Skeletal muscle tissue (tissue), 4 donors: ENCODE data around the gene SWT1. TPM values are rescaled to one million over a fixed set of nuclear protein-coding genes. Genes with fewer than 3 reads are reported as not detected.
"Not testable (repeated sequence)": the region's sequence is repeated elsewhere in the genome, so short reads cannot be mapped to it uniquely, and the experiment has no call there.

Experiments used
- H3K27ac ChIP-seq: one replicate; pipeline ENCODE4 v1.7.0; 2013; ENCODE audit warnings: mild to moderate bottlenecking, low read depth, low read length, inconsistent platforms
- H3K27me3 ChIP-seq, 3 donors: one replicate each; pipeline ENCODE4 v1.7.0; 2013; ENCODE audit warnings: low read length in 3 of 3; ENCODE audit not compliant: control insufficient read depth in 3 of 3, insufficient read depth in 3 of 3
- H3K36me3 ChIP-seq, 3 donors: one replicate each; pipeline ENCODE4 v1.7.0; 2013; ENCODE audit warnings: low read length in 3 of 3; ENCODE audit not compliant: control insufficient read depth in 3 of 3, insufficient read depth in 3 of 3
- H3K4me1 ChIP-seq, 3 donors: one replicate each; pipeline ENCODE4 v1.7.0; 2013; ENCODE audit warnings: low read length in 3 of 3, mild to moderate bottlenecking in 3 of 3; ENCODE audit not compliant: control insufficient read depth in 3 of 3, insufficient read depth in 3 of 3
- H3K4me3 ChIP-seq, 3 donors: one replicate each; pipeline ENCODE4 v1.7.0; 2013; ENCODE audit warnings: low read length in 3 of 3
- H3K9ac ChIP-seq, 3 donors: one replicate each; pipeline ENCODE4 v1.7.0; 2013; ENCODE audit warnings: low read length in 3 of 3, mild to moderate bottlenecking in 3 of 3, moderate library complexity in 2 of 3, low read depth in 1 of 3
- H3K9me3 ChIP-seq, 3 donors: one replicate each; pipeline ENCODE4 v1.7.0; 2013; ENCODE audit warnings: low read length in 3 of 3; ENCODE audit not compliant: control insufficient read depth in 3 of 3
- total RNA-seq: library from RNA; depleted of rRNA; stranded (reverse); fragments of >200 nt; gene quantifications from one replicate; pipeline ENCODE4 v1.2.3, GENCODE V29; 2014
- donor health status: Osteomylitis.

Gene SWT1
- total RNA-seq, 1 donor from 2014 or later, result 15.7 TPM

GRCh38 chr1:185162491-185162890 is 5.5 kb downstream of the SWT1 start:
- Histone ChIP-seq H3K9me3 (no peaks in the 10 kb centered on the region), H3K27ac (no peak overlapping the region), H3K36me3 (peaks cover 4 to 23% (median 18%) of the 10 kb centered on the region in 3 donors)

GRCh38 chr1:185166106-185166505 is 9.1 kb downstream of the SWT1 start:
- Histone ChIP-seq H3K4me1 (no peaks in the 10 kb centered on the region), H3K27me3 (no peaks in the 10 kb centered on the region), H3K9ac (no peak overlapping the region), H3K36me3 (peaks cover 4 to 29% (median 27%) of the 10 kb centered on the region in 3 donors), H3K9me3 (no peaks in the 10 kb centered on the region), H3K27ac (no peak overlapping the region), H3K4me3 (no peak overlapping the region)

More at GRCh38 chr1:185162491-185162890, 5.5 kb downstream of the SWT1 start:
- peaks cover 6 to 17% (median 7%) of the 10 kb centered on the region in 3 donors for H3K4me1 ChIP-seq
- H3K9ac ChIP-seq, result no peak overlapping the region
- no peaks in the 10 kb centered on the region for H3K27me3 ChIP-seq
- no peak overlapping the region for H3K4me3 ChIP-seq

GRCh38 chr1:185170291-185170848 is 13.4 kb downstream of the SWT1 start:
- Histone ChIP-seq H3K4me3 (no peak overlapping the region), H3K27ac (no peak overlapping the region), H3K36me3 (peaks cover 4 to 34% (median 22%) of the 10 kb centered on the region in 3 donors), H3K9ac (no peak overlapping the region), H3K27me3 (no peaks in the 10 kb centered on the region), H3K4me1 (no peaks in the 10 kb centered on the region), H3K9me3 (no peaks in the 10 kb centered on the region)

- Histone ChIP-seq H3K9me3 (no peaks in the 10 kb centered on the region), H3K27ac (no peak overlapping the region), H3K4me1 (no peaks in the 10 kb centered on the region), H3K27me3 (no peaks in the 10 kb centered on the region), H3K36me3 (peaks cover 3 to 4% (median 4%) of the 10 kb centered on the region in 3 donors), H3K9ac (no peak overlapping the region), H3K4me3 (no peak overlapping the region)
Measured at GRCh38 chr1:185193756-185194155, 36.8 kb downstream of the SWT1 start.

- not testable (repeated sequence) for H3K4me1 ChIP-seq, H3K27me3 ChIP-seq, H3K27ac ChIP-seq, H3K4me3 ChIP-seq, H3K9ac ChIP-seq, H3K9me3 ChIP-seq, H3K36me3 ChIP-seq
Measured at GRCh38 chr1:185198712-185199111, 41.7 kb downstream of the SWT1 start.

- no peaks in the 10 kb centered on the region for H3K4me1 ChIP-seq
- H3K9me3 ChIP-seq, result no peaks in the 10 kb centered on the region
- no peak overlapping the region for H3K4me3 ChIP-seq
- H3K9ac ChIP-seq, result no peak overlapping the region
- peaks cover 0 to 2% (median 0%) of the 10 kb centered on the region in 3 donors for H3K36me3 ChIP-seq
- H3K27ac ChIP-seq, result no peak overlapping the region
- no peaks in the 10 kb centered on the region for H3K27me3 ChIP-seq
Measured at GRCh38 chr1:185200889-185201288, 43.9 kb downstream of the SWT1 start.

- H3K4me3 ChIP-seq, result no peak overlapping the region
- peaks cover 0 to 2% (median 0%) of the 10 kb centered on the region in 3 donors for H3K36me3 ChIP-seq
- H3K27me3 ChIP-seq, result no peaks in the 10 kb centered on the region
- no peak overlapping the region for H3K9ac ChIP-seq
- H3K4me1 ChIP-seq, result no peaks in the 10 kb centered on the region
- no peaks in the 10 kb centered on the region for H3K9me3 ChIP-seq
- H3K27ac ChIP-seq, result no peak overlapping the region
Measured at GRCh38 chr1:185207170-185207569, 50.2 kb downstream of the SWT1 start.

- Histone ChIP-seq H3K27ac (no peak overlapping the region), H3K4me1 (no peaks in the 10 kb centered on the region), H3K9me3 (no peaks in the 10 kb centered on the region), H3K4me3 (no peak overlapping the region), H3K27me3 (no peaks in the 10 kb centered on the region), H3K36me3 (peaks cover 0 to 2% (median 0%) of the 10 kb centered on the region in 3 donors), H3K9ac (no peak overlapping the region)
Measured at GRCh38 chr1:185207980-185208602, 51.1 kb downstream of the SWT1 start.

- peaks cover 0 to 2% (median 0%) of the 10 kb centered on the region in 3 donors for H3K36me3 ChIP-seq
- H3K4me1 ChIP-seq, result no peaks in the 10 kb centered on the region
- no peaks in the 10 kb centered on the region for H3K27me3 ChIP-seq
- H3K27ac ChIP-seq, result no peak overlapping the region
- H3K4me3 ChIP-seq, result no peak overlapping the region
- no peak overlapping the region for H3K9ac ChIP-seq
- no peaks in the 10 kb centered on the region for H3K9me3 ChIP-seq
Measured at GRCh38 chr1:185208626-185209180, 51.7 kb downstream of the SWT1 start.

GRCh38 chr1:185209357-185209756 is 52.4 kb downstream of the SWT1 start:
- H3K9me3 ChIP-seq, H3K27ac ChIP-seq, H3K36me3 ChIP-seq, H3K4me1 ChIP-seq, H3K9ac ChIP-seq, H3K4me3 ChIP-seq, H3K27me3 ChIP-seq: not testable (repeated sequence)
